ENCODE measurements around the gene GATA5.

GATA5 gene

DNA sequence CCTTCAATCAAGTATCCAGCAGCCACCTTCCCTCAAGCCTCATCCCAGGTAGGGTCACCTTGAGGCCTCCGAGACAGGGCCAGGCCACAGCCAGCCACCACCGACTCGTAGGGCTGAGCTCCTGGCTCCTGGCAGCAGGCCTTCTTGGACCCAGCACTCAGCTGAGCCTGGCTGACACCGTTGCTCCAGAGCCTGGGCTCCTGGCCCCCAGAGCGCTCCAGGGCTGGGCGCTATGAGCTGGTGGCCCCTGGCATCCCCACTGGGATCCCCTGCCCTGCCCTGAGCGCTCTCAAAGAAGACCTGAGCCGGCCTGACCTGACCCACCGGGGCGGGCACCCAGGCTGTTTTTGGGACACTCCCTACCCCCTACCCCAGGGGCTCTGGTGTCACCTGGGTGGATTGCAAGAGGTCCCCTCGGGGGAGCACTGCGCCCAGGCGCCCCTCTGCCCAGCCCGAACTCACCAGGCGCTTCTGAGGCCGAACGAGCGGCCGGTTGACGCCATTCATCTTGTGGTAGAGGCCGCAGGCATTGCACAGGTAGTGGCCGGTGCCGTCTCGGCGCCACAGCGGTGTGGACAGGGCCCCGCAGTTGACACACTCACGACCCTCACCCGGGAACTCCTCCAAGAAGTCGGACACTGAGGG lies 2.7 kb downstream of the GATA5 start:
- DNase-seq (ENCODE audit: low read depth in 2 of 2) = no peak

DNA sequence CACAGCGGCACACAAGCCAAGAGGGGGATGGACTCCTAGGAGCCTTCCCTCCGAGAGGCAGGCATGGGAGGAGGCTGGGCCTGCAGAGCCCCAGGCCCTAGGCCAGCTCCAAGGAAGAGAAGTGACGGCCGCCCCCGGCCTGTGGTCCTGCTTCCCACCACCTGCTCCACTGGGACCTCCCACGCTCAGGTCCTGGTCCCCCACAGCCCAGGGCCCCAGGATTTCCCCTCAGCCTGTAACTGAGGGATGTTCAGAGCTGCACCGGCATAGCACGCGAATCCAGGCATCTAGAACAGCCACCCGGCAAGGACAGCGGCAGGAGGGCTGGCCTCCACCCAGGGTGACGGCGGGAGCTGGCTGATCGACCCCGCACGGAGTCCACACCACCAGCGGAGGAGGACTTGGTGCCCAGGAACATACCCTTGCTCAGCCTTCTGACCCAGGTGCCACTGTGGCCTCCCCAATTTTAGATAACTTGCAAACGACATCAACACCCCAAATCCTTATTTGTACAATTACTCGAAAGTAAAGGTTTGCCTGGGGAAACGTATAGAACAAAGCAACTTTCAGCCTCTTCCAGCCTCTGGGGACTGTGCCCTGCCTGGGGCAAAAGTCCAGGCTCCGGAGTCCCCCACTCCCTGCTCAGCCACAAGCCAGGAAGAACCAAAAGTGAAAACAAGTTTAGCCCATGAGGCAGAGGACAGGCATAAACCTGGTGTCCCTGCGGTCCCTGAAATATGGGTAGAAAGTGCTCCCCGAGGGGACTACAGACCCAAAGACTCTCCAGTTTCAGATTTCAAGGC lies 3.5 kb downstream of the GATA5 start:
- DNase-seq (ENCODE audit: low read depth in 2 of 2) = no peak

GRCh38 chr20:62470459-62470858 lies 5.3 kb downstream of the GATA5 start:
- DNase-seq (ENCODE audit: low read depth in 2 of 2) = no peak

DNA sequence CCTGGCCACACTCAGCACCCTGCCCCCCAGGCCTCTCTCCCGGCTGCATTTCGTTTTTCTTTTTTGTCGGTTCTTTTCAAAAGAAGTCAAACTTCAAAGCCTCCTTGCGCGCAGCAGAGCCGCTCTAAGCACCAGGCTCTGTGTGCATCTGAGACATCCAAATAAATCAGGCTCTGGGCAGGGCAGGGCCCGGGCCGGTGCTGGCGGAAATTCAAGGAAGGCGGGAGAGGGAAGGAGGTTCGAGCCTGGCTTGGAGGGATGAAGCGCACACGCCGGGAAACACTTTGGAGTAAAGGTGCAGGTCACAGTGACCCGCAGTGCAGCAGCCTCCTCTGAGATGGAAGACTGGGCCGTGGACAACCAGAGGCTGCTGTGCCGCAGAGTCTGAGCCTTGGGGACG lies 5.8 kb downstream of the GATA5 start:
- no peak for DNase-seq (ENCODE audit: low read depth in 2 of 2)

DNA sequence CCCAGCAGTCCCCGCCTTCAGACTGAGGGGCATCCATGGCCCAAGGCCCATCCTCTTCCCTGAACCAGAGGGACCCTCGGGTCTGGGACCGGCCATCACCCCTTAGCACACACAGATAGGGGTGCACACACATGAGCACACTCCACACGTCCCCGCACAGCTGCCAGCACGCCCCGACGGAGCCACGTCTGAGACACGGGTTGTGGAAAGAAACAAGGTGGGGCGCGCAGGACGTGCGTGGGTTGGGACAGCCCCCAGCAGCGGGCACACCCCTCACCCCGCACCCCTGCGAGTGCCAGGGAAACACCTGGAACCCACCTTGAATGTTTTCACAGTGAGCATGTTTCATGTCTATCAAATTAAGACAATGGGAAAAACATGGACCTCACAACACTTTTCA lies 6.4 kb downstream of the GATA5 start:
- DNase-seq (ENCODE audit: low read depth in 2 of 2) = no peak

DNA sequence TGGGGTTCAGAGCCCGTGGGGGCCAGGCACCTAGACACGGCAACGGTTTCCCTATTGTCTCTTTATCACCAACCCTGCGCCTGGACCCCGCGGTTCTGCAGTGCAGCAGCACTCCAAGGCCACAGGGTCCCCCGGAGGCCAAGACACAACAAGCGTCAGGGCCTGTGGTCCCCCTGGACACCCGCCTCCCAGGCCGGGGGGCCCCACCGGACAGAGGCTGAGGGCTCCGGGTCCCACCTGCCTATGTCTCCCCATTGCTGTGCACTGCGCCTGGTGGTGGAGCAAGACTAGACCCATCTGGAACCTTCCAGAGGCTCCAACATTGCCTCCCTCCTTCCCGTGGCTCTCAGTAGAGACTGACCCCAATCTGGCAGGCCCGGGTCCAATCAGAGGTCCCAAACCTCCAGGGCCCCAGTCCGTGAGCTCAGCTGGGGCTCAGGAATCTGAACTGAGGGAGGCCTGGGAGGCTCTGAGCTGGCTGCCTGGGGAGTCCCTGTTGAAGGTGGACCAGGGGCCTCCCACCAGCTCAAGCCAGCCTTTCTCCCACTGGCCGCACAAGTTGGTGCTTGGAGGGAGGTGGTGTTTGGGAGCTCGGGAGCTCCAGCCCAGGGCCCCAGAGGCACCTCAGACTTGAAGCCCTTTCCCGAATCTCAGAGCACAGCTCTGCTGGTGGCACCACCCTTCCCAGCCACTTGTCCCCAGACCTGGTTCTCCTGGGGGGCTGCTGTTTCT lies 8.8 kb downstream of the GATA5 start:
- no peak for DNase-seq (ENCODE audit: low read depth in 2 of 2)

GRCh38 chr20:62466072-62466760 lies 9.6 kb downstream of the GATA5 start:
- no peak for DNase-seq (ENCODE audit: low read depth in 2 of 2)

DNA sequence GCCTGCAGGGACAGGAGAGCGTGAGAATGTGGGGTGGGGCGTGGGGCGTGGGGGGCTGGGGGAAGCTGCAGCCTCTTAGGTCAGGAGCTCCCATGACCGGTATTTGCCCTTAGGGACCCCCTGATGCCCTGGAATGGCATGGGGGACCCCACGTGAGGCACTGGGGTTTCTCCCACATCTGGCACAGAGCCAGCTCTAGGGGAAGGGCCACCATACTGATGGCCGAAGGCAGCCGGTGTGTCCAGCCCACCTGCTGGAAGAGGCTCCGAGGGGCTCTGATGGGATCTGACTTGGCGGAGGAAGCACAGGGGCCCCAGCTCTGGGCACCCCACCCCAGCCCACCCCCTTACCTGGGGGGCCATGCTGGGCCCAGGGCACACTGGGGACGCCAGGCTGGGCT lies 10.8 kb downstream of the GATA5 start:
- no peak for DNase-seq (ENCODE audit: low read depth in 2 of 2)

DNA sequence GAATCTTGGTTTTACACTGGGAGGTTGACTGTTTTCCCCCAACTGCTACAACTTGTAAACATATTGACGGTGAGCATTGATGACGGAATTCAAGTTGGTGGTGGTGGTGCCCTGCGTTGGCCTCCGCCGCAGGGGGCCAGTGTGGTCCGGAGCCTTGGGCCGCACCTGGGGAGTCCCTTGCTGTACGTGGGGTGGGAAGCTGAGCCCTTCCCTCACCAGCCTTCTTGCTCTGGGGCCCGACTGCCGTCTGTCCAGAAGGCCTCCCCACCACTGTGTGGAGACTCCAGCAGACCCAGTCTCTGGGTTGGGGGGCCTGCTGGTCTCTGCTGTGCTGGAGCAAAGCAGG lies 11.4 kb downstream of the GATA5 start:
- DNase-seq (ENCODE audit: low read depth in 2 of 2) = no peak

GRCh38 chr20:62463651-62464424 lies 12.0 kb downstream of the GATA5 start:
- no peak for DNase-seq (ENCODE audit: low read depth in 2 of 2)

DNA sequence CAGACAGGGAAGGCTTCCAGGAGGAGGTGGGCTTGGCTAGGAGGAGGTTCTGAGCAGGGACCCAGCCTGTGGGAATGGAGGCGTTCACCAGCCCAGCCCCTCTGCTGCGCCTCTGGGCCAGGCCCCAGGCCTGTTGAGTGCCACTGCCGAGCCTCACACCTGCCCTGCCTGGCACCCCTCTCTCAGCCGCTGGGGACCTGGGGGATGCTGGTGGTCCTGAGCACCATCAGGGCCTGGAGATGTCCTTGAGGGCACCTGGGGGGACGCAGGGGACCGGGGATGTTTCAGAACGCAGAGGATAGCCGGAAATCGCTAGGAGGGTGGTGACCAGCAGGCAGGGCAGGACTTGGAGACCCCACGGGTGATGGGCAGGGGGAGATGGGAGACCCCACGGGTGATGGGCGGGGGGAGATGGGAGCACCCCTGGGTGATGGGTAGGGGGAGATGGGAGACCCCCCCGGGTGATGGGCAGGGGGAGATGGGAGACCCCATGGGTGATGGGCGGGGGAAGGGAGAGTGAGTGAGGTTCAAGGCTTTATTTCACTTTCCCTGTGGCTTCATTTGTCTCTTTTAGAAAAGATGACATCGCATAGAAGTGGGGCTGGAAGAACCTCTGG lies 12.7 kb downstream of the GATA5 start:
- no peak for DNase-seq (ENCODE audit: low read depth in 2 of 2)

GRCh38 chr20:62461834-62462233 lies 14.0 kb downstream of the GATA5 start:
- DNase-seq (ENCODE audit: low read depth in 2 of 2) = no peak

- DNase-seq (ENCODE audit: low read depth in 2 of 2) = no peak
Observed at GRCh38 chr20:62461157-62461556, 14.6 kb downstream of the GATA5 start.

DNA sequence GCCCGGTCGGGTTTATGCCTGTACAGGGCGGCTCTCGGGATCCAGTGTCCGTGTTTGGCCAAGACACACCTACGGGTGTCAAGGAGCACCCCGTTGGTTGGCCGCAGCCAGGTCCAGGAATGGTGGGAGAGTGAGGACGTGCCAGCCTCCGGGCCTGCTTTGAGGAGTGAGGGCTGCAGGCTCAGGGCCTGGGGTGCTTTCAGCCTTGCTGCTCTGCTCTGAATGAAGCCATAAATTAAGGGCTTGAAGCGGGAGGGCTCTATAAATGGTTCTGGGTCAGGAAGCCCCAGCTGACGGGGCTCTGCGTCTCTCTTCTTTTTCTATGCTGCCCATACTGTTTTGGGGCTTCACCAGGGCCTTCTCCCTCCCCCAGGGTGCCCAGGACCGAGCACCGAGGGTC lies 15.1 kb downstream of the GATA5 start:
- no peak for DNase-seq (ENCODE audit: low read depth in 2 of 2)

DNA sequence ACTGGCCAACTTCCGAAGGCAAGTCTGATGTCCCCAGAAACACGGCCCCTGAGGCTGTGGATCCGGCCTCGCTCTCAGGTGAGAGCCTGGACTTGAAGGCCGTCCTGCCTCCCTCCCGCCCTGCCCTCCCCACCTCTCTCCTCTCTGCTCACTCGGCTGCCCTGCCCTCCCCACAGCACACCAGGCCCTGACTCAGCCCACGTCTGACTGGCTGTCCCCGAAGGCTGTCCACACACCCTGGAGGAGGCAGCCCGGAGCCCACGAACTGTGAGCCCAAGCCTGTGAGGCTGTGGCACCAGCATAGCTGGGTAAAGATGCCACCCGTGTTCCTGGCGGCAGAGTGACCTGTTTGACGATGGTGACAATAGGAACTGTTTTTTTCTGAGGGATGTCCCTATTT lies 16.3 kb downstream of the GATA5 start:
- DNase-seq (ENCODE audit: low read depth in 2 of 2) = no peak

DNA sequence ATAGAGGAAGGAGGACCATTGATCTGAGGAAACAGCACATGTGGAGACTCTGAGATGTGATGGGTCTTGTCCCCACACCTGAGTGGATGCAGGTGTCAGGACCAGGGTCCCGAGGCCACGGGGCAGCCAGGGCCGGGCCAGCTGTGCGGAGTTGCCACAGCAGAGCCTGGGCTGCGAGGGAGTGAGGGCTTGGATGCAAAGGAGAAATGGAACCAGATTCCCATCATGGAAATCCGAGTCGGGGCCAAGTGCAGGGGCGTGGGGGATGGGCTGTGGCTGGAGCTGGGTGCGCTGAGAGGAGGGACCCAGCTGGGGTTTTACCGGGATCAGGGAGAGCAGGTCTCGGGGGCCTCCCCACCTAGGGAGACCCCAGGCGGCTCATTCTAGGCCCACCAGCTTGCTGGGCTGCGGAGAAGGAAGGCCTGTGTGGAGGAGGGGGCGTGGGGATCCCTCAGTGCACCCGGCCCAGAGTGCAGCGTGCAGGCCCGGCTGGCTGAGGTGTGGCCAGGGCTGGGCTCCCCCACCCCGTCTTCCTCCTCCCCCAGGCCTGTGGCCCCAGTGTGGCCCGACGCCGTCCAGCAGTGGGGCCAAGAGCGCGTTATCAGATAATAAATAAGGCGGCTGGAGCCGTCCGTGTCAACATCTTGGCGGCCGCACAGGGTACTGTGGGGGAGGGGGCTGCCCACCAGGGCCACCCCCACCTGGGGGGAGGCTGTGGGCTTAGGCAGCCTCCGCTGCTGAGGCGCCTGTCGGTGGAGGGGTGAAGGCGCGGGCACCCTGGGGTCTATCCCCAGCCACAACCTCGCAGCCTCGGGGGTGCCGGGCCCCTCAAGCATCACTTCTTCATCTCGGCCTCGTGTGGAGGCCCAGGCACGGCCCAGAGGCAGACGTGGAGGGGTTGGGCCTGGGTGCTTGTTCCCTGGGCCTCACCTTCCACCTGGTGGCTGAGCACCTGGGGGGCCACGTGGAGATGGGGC lies 17.2 kb downstream of the GATA5 start:
- no peak for DNase-seq (ENCODE audit: low read depth in 2 of 2)

DNA sequence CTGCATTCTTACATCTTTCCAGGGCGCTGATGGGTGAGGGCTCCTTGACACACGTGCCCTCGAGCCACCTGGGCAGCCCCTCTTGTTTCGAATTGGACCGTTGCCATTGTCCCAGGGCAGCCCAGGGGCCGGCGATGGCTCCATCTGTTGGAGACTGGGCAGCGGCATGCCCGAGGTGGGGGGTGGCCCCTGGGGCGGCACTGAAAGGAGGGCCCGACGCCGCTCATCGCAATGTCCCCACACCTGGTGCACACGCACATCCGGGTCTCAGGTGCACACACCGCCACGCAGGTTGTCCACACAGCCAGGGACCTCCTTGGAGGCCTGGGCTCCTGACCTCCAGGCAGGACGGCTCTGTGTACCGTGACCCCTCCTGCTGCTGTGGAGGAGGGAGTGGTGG lies 18.0 kb downstream of the GATA5 start:
- no peak for DNase-seq (ENCODE audit: low read depth in 2 of 2)

DNA sequence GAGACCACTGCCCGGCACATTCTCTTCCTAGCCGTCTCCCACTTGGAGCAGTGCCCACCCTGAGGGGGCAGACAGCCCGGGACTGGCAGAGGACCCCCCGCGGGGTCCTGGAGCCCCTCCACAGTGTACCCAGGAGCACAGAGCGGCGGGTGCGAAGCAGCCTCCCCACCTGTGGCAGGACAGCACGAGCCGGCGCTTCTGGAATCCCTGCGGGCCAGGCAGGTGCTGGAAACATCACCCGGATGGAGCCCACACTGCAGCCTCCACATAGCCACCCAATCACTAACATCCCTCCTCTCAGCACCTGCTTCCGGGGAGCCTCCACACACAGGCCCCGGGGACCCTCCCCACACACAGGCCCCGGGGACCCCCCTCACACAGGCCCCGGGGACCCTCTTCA lies 18.7 kb downstream of the GATA5 start:
- no peak for DNase-seq (ENCODE audit: low read depth in 2 of 2)

DNA sequence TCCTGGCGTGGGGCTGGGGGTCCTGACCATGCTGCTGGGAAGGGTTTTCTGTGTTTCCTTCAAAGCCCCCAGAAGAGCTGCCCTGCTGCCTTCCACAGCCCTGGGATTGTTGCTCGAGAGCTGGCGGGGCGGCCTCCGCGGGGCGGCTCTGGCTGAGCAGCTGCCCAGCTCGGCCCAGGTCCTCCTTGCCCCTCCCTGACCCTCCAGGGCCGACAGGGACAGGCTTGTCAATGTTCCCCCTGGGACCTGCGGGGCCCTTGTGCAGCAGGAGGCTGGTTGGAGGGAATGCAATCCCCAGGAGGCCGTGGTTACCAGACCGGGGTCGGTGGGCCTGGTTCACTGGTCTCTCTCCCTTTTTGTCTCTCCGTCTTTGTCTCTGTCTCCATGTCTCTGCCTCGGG lies 19.9 kb downstream of the GATA5 start:
- DNase-seq (ENCODE audit: low read depth in 2 of 2) = no peak

Measured in stimulated activated CD4-positive, alpha-beta T cell treated with anti-CD3 and anti-CD28 coated beads, Interleukin-1b, Interleukin-23, amount 100 ng/mL, for 1 hour (primary cell).